NCI-H82 treated with DMSO at 0.1 percent for 48 hours (cell line): Measurements from ENCODE around the gene GEMIN5.

Source experiments
- DNase-seq: peaks from one replicate; lab custom pipeline; 2025; ENCODE audit not compliant: unreplicated experiment; lab: John Stamatoyannopoulos, UW

Gene GEMIN5

DNA sequence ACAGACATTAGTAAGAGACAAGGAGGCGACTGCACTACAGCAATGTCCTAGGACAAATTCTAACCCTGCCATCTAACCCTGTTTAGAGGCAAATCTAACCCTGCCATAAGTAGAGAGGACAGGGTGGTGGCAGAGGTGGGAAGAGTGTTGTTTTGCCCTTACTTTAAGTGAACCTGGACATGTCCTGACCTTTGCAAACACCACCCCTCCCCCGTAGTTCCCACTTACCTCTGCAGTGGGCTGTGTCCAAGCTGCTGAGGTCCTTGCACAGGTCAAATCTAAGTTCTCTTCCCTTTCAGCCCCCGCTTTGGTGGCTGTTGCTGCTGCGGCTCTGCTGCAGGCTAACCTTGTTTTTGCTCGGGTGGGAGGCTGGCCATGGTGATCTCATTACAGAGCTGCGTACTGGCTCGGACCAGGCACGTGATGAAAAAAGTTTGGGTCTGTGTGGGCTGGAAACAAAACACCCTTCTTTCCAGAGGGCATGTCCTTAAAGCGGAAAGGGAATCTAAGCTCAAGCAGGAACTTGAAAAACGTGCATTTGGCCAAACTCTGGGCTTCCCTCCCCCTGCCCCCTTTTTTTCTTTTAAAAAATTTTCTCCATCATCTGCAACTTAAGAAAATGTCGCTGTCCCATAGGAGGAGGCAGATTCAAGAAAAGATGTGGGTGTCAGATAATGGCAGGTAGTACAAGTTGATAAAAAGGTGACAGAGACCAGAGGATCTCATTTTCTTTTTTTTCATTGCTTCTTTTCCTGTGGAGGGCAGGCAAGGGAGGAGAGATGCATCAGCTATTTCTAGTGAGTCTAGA lies 87.6 kb downstream of the GEMIN5 start, which contains the start of gene FAXDC2:
Gene FAXDC2, minus strand, starts transcription at position 349 of the 808 bp plus-strand sequence. CDS start 12,425 bp downstream, outside the sequence.
- DNase-seq, result no peak

DNA sequence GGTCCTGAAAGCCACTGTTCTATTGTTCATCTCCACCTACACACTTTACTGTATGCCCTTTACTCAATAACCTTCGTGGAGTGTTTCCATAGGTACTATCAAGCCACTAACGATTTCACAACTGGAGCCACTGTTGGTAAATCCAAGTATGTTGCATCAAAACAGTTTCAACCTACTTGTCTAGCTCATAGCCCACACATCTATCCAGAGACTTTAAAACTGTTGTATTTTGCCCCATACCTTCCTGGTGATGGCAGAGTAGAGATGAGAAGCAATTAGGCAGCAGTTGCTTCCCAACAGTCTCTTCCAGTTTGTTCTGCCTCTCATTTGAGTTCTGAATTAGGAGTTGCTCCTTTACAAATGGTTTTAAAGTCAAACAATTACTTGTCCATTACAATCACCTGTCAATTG lies 88.2 kb downstream of the GEMIN5 start:
- DNase-seq, result no peak

DNA sequence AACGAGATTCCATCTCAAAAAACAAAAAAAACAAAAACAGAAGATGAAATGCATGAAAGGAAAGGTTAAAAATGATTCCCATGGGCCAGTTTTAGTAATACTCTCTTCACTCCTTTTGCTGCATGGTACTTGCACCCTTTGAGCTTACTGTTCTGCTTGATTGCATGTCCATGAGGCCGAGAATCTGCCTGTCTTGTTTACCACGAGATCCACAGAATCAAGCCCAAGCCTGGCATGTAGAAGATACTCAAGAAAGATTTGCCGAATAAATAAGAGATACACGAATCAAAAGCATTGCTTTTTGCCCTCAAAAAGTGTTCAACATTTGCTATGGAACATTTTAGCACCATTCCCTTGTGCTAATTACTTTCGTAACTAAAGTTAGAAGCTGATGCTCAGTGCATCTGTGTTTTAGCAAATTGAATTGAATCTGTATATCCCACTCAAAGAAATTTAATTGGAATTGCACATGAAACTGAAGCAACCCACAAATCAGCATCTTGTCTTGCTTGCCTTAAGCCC lies 88.7 kb downstream of the GEMIN5 start:
- DNase-seq, result no peak

- DNase-seq, result no peak
Measured at GRCh38 chr5:154844809-154845208, 93.2 kb downstream of the GEMIN5 start.

- DNase-seq, result no peak
Measured at GRCh38 chr5:154842689-154843530, 95.1 kb downstream of the GEMIN5 start.

GRCh38 chr5:154841273-154841661 lies 96.7 kb downstream of the GEMIN5 start:
- no peak for DNase-seq

DNA sequence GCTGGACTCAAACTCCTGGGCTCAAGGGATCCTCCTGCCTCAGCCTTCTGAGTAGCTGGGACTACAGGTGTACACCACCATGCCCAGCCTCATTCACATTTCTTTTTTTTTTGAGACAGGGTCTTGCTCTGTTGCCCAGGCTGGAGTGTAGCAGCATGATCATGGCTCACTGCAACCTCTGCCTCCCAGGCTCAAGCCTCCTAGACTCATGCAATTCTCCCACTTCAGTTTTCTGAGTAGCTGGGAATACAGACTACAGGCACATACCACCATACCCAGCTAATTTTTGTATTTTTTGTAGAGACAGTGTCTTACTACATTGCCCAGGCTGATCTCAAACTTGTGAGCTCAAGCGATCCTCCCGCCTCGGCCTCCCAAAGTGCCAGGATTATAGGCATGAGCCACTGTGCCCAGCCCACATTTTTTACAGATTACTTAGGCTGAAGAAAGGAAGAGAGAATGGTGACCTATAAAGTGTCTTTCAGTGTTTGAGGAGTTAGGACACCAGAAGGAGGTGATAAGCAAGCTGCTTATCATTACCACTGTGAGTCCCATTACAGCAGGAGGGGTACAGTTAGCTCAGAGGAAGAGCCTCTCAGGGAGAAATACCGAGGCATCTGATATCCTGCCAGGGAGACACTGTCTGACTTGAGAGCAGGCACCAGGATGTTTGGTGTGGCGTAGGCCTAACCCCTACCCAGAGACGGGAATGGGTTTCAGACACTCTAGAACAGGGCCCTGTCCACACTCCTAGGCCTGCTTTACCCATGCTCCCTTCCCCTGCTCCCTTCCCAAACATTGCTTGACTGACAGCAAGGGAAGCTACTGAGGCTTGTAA lies 97.4 kb downstream of the GEMIN5 start:
- DNase-seq, result no peak
